Pulmonary artery endothelial cell (primary cell): ENCODE measurements around the gene PLTP. TPM values are rescaled to one million over a fixed set of nuclear protein-coding genes. Genes with fewer than 3 reads are reported as not detected.
A peak's percentile ranks its signal among the peaks of the same experiment; 100 is the strongest.
"Not testable (repeated sequence)": the region's sequence is repeated elsewhere in the genome, so short reads cannot be mapped to it uniquely, and the experiment has no call there.

ENCODE experiments used
- DNase-seq: peaks from one replicate; pipeline ENCODE4 v3.0.0-alpha.2; 2011; ENCODE audit warnings: low read depth, low spot score
- total RNA-seq: library from RNA; depleted of rRNA; stranded (reverse); fragments of >200 nt; gene quantifications from 2 replicates; pipeline ENCODE4 v1.2.3, GENCODE V29; 2014

PLTP gene
- total RNA-seq, 1 donor from 2014 or later, result 19.7 TPM

DNA sequence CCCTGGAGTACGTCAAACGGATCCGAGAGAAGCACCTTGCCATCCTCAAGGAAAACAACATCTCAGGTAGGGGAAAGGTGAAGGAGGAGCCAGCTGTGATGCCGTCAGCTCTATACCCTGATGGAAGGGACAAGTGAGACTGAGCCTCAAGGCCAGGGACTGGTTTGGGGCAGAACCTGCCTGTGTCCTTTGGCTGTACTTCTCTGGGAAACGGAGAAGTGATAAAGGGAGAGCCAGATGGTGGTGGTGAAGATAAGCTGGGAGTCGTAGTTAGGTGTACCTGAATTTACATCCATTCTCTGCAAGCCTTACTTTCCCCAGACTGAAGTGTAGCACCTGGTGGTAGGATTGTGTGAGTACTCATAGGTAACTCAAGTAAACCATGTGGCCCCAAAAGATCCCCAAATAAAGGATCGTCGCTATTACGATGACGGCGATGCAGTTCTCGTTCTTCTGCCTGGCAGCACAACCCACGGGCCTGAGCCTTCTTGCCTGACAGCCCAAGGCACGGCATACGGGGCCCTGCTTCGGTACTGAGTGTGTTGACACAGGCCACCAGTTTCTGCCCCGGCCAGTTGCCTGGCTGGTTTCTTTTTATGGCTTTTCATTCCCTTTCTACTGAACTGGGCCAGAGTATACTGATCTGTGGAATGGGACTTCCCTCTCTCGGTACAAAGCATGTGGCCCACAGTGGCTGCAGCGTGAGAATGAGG is 33.2 kb upstream of the PLTP start:
- no peak for DNase-seq

DNA sequence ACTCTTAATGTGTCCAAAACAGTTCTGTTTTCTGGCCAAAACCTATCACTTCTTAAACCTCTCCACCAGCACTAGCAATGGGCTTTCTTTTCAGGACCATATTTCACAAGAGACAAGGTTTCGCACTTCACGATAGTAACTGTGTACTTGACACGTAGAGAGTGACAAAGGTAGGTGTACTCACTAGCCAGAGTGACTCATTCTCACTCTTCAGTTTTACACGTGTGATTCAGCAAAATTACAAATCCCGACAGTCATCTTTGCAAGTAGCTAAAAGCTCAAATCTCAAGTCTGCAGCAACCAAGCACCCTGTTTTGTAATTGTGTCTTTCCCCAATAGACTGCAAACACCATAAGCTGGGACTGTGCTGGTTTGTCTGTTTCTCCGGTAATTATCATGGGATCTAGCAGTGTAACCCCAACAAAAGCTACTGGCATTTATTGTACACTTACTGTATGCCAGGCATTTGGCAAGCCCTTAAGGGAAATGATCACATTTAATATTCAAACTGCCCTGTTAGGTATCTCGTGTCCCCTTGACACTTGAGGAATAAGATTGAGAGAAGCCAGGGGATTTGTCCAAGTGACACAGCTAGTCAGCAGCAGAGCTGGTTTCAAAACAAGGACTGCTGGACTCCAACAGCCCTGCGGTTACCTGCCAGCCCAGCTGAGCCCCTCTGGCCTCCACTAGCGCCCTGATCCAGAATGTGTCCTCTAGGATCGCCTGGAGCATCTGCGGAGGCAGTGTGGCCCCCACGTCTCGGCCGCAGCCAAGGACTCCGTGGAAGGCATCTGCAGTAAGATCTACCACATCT is 32.4 kb upstream of the PLTP start:
- DNase-seq, result no peak

DNA sequence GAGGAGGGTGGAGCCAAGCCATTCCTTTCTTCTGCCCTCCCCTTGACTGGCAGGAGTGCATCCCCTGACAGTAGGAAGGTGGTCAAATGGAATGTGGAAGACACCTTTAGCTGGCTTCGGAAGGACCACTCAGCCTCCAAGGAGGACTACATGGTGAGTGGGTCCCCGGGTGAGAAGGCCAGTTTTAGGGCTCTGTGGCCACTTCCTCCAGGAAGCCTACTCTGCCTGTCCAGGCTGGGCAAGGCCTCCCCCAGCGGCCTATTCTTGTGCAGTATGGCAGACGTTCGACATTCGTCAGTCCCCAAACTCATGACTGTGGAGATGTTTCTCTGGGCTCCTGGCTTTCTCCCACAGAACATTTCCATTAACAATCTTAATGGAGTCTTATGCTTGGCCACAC is 31.7 kb upstream of the PLTP start:
- no peak for DNase-seq

DNA sequence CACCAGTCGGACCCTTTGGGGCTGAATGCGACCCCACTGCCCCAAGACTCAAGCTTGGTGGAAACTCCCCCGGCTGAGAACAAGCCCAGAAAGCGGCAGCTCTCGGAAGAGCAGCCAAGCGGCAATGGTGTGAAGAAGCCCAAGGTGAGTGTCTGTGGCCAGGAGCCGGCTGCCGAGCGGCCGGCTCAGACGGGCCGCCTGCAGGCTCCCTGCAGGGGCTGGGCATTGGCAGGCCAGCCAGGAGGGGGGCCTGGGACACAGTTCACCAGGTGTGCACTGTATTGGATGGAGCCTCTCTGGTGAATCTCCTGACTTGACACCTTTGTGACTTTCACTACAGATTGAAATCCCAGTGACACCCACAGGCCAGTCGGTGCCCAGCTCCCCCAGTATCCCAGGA is 28.5 kb upstream of the PLTP start:
- DNase-seq, result no peak

DNA sequence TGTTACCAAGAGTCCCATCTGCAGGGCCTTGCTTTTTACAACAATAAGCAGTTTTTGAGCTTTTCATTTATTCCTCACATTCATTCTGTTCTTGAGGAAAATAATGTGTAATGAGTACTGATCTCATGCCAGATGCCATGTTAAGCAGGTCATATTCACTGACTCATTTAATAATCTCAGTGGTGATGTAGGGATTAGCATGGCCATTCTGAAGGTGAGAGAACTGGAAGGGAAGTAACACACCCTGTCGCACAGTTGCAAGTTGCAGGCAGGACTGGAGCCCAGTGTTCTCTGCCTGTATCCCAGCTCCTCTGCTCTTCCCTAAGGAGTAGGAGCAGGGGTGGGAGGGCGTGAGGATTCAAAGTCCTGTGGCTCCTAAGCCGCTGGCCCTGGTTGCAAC is 28.1 kb upstream of the PLTP start:
- no peak for DNase-seq

DNA sequence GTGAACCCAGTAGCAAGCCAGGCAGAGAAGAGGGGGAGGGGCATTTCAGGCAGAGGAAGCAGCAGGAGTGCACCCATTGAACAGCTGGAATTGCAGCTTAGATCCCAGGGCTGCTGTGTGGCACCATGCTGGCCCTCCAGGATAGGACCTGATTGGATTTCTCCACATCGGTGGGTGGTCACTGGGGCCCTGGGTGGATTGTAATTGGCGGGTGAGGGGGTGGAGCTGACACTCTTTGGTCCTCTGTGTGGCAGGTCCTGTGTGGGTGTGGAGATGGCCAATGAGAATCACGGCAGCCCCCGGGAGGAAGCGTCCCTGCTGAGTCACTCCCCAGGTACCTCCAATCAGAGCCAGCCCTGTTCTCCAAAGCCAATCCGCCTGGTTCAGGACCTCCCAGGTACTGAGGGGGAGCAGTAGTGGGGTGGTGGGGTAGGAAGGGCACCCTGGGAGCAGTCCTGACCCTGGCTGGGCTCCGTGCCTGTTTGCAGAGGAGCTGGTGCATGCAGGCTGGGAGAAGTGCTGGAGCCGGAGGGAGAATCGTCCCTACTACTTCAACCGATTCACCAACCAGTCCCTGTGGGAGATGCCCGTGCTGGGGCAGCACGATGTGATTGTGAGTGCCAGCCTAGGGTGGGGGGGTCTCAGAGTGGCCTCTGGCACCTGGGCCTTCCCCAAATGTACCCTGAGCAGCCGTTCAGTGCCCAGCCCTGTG is 26.9 kb upstream of the PLTP start:
- DNase-seq, result no peak

DNA sequence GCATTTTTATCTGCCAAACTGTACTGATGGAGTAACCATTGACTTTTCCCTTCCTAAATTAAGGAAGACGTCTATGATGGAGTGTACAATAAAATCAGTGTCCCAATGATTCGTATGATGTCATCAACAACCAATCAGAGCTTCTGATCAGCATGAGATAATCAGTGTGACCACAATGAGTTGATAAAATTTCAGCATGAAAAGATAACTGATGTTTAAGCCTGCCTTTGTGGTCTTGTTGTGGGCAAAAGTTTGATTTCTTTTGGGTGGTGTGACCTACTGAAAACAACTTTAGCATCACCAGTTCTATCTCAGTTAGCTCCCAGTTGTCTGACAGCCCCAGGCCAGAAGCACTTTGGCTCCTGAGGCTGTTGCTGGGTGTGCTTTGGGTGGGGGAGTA is 25.8 kb upstream of the PLTP start:
- no peak for DNase-seq

DNA sequence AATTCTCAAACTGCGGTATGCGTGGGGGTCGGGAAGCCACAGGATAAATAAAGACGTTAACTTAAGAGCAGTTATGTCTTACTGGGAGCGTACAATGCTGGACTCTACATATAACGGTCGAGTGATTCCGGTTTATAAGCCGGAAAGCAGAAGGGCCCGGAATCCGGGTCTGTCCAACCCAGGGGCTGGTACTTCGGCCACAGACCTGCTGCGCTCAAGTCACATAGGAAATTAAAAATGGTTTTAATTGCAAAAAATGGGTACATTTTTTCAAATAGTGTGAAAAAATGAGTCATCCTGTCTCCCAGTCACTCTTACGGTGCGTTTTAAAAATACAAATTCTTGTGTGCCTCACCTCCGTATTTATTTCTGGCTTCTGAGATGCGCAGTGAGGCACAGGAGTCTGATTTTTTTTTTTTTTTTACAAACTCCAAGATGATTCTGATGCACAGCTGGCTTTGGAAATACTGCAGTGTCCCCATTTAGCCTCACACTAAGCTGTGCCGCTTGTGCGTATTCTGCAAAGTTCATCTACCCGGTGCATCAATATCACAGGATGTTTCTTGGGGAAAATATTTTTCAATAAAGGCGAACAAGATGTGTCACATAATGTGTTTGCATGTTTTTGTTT is 23.6 kb upstream of the PLTP start:
- no peak for DNase-seq

DNA sequence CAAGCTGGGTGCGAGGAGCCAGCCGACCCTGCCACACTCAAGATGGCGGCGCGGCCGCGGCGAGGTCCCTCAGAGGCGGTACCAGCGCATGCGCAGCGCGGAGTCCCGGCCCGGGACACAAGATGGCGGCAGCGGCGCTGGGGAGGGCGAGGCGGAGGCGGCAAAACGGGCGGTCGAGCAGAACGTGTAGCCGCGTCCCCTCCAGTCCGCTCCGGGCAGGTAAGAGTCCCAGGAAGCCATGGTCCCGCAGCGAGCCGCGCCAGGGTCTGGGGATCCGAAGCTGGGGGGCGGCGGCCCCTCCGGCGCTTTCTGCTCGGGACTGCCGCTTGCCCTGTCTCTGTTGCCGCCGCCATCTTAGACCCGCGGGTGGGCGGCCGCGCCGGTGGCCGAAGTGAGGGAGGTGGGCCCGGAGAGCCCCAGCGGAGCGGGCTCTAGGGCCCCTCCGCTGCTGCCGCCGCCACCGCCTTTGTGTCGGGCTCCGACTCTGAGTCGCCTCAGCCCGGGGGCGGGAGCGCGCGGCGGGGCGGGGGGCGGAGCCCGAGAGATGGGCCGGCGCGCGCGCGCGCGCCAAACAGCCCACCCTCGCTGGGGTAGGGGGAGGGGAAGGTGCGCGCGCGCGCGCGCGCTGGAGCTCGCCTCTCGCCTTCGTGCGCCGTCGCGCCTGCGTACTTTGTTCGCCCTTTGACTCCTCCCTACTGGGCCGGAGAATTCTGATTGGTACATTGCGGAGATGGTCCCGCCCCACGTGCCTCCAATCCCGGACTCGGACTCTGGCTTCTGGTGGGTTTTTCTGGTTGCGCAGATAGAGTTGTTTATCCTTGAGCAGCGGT is 22.8 kb upstream of the PLTP start, which contains the start of gene PCIF1:
Gene PCIF1 (plus strand): TSS at position 98 of the 830 bp plus-strand sequence. CDS start 4,317 bp downstream, outside the sequence.
- DNase-seq, result peak; percentile 83

DNA sequence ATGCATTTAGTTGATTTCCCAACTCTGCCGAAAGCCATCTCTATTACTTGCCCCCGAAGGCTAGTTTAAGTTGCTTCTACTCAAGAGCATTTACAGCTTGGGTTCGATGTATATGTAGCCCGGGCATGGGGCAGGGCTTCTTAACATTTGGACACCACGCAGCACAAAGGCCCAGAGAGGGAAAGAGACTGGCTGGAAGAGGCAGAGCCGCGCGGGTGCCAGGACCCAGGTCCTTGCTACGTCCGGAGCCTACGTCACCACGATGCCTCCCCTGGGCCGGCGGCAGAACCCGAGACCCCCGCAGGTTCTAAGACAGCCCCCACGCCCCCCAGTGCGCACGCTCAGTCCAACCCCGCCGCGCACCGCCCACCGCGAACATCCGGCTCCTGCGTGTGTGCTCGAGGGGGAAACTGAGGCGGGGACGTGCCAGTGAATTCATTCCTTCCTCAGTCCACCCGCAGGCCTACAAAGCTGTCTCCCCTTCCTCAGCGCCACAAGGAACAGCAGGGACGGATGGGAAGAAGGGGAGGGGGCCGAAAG is 22.2 kb upstream of the PLTP start:
- DNase-seq, result no peak

DNA sequence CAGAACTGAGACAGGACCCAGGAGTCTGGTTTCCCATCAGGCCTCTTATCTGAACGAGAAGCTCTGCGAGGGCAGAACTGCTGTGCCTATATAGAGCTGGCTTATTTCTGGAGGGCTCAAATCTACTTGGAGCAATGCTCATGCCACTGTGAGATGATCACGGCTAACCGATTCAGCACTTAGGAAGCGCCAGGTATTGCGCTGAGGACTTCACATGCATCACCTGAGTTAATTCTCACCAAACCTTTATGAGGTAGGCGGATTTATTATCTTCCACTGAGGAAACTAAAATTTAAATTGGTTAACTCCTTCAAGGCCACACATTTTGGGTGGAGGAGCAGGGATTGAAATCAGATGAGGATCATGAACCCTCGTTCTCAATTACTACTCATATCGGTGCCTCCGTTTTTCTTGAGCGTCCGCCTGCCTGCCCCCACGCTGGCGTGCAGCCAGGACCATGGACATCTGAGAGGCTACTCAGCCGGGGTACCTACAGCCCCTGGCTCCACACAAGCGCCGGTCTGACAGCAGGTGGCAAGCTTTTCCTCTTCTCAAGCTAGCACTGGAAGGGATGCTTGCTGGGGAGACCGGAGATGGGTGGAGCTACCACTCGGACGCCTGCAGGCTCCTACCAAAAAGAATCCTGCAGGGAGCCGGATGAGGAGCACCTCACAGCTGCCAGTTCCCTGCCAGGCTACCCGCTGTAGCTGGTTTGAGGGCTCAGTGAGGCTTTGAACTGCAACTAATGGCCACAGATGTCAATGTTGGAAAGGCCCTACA is 21.5 kb upstream of the PLTP start:
- DNase-seq, result no peak

DNA sequence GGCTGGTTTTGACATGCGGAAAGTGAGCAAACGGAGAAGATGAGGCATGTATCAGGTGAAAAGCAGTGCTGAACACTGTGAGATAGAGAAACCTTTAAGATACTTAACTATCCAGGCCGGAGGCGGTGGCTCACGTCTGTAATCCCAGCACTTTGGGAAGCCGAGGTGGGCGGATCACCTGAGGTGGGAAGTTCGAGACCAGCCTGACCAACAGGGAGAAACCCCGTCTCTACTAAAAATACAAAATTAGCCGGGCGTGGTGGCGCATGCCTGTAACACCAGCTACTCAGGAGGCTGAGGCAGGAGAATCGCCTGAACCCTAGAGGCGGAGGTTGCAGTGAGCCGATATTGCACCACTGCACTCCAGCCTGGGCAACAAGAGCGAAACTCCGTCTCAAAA is 19.7 kb upstream of the PLTP start:
- not testable (repeated sequence) for DNase-seq

DNA sequence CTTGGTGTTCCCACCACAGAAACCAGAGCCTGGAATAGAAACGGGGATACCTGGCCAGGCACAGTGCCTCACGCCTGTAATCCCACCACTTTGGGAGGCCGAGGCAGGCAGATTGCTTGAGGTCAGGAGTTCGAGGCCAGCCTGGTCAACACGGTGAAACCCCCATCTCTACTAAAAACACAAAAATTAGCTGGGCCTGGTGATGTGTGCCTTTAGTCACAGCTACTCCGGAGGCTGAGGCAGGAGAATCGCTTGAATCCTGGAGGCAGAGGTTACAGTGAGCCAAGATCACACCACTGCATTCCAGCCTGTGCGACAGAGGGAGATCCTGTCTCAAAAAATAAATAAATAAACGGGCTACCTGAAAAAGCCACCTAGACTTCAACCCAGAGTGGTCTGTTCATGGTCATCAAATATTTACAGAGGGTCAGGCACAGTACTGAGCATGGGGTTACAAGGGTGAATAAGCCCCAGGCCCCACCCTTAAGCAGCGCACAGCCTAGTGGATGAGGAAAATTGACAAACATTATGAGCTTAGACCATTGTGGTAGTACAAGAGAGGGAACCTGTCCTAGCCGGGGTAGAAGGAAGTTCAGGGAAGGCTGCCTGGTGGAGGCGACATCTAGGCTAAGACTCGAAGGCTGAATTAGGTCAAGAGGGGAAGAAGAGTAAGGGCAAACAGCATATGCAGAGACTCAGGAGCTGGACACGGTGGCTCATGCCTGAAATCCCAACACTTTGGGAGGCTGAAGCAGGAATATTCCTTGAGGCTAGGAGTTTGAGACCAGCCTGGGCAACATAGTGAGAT is 15.3 kb upstream of the PLTP start:
- no peak for DNase-seq

DNA sequence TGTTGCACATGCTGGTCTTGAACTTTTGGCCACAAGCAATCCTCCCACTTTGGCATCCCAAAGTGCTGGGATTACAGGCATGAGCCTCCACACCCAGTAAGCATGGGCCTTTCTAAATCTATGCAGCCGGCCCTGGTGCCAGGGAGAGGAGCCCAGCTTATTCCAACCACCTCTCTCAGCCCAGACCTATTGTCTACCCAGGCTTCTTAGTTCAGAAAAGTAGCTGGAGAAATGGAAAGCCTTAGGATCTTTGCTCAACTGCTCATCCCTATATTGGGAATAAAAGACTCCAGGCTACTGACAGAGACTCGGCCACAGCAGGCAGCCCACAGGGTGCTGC is 14.7 kb upstream of the PLTP start:
- no peak for DNase-seq

DNA sequence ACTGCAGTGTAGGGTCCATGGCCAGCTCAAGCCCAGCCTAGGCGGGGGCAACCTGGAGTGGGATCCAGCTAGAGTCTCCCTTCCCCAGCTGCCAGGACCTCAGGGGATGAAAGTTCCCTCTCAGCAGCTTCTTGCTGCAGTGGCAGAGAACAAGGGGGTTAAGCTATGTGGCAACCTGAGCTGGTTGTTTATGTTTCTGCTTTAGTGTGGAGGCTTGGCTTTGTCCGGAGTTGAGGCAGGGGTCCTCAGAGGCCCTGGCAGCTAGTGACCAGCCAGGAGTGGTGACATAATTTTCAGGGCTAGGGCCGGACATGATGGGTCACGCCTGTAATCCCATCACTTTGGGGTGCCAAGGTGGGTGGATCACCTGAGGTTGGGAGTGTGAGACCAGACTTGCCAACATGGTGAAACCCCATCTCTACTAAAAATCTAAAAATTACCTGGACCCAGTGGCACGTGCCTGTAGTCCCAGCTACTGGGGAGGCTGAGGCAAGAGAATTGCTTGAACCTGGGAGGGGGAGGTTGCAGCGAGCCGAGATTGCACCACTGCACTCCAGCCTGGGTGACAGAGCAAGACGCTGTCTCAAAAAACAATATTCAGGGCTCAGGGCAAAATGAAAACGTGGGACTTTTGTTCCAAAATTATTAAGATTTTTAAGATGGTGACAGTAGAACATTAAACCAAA is 14.0 kb upstream of the PLTP start:
- DNase-seq, result no peak

DNA sequence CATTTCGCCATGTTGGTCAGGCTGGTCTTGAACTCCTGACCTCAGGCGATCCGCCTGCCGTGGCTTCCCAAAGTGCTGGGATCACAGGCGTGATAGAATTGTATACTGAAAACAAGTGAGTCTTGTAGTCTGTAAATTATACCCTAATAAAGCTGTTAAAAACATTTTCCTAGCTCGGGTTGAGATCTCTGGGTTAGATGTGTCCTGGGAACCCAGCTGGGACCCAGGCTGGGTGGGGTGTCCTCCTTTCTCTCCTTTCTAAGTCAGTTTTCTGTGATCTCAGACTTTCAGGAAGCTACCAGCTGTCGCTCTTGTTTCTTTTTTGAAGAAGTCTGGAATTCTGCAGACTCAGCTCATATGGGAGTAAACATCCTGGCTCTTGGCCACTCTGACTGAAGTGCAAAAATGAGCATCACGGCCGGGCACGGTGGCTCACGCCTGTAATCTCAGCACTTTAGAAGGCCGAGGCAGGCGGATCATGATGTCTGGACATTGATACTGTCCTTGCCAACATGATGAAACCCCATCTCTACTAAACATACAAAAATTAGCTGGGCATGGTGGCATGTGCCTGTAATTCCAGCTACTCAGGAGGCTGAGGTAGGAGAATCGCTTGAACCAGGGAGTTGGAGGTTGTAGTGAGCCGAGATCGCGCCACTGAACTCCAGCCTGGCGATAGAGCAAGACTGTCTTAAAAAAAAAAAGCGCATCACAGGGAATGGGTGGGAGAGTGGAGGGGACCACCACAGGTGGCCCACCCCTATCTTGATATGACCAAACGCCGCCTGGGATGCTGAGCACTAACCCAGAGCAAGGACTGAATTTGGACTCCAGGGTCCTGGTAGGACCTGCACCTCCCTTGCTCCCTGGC is 12.7 kb upstream of the PLTP start:
- no peak for DNase-seq
